GM21515 (cell line): Measurements from ENCODE around the gene PPP2R2B.
"Not testable (repeated sequence)": the region's sequence is repeated elsewhere in the genome, so short reads cannot be mapped to it uniquely, and the experiment has no call there.

Experiments
- ATAC-seq: cut with Tn5 transposase; IDR thresholded peaks from one replicate; pipeline ENCODE4 v1.9.1; 2021; ENCODE audit not compliant: unreplicated experiment

PPP2R2B gene

GRCh38 chr5:146751781-146752401, 126.7 kb downstream of the PPP2R2B start:
- peak; percentile 98 for ATAC-seq

- ATAC-seq: no peak
These were observed 127.5 kb downstream of the PPP2R2B start for GRCh38 chr5:146751054-146751453.

- no peak for ATAC-seq
These were observed 130.0 kb downstream of the PPP2R2B start for GRCh38 chr5:146748533-146748932.

DNA sequence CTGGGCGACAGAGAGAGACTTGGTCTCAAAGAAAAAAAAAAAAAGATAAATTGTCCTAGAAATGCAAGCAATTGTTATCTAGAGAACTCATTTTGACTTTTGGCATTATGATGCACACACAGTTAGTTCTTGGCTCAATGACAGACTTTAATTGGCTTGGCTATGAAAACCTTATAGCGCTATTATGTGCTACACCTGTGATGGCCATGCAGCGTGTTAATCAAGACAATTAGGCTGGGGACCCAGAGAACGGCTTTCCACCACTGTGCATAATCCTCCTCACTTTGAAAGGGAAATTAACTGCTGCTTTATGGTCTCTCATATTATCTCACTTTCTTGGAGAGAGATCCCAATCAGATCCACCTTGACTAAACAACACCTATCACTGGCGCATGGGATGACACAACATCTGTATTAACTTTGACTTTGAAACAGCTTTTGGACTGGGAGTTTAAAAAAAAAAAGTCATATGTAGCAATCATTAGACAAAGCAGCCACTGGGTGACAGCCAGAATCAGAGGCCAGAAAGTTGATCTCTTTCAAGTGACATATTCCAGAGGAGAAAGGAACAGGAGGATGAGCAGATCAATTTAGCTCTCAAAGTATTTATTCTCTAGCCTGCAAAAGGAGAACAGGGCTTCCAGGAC, 132.5 kb downstream of the PPP2R2B start:
- no peak for ATAC-seq

- no peak for ATAC-seq
These were observed 134.3 kb downstream of the PPP2R2B start for GRCh38 chr5:146744068-146744745.

- no peak for ATAC-seq
These were observed 143.5 kb downstream of the PPP2R2B start for GRCh38 chr5:146734936-146735577.

DNA sequence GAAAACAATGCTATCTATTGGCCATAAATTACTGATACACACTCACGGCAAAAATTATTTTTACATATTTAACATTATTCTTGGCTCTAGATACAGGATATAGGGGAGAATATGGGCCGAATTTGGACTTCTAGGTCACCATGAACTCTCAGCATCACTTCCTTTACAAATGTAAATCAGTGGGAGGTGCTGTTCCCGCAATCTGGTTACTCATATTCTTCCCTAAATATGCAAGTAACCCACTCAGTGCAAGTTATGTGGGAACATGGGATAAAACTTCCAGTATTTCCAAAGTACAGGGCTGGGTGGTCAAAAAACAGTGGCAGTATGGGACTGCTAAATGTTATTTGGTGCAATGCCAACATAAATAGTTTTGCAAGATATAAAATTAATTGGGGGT, 145.6 kb downstream of the PPP2R2B start:
- no peak for ATAC-seq

GRCh38 chr5:146731909-146732659, 146.5 kb downstream of the PPP2R2B start:
- ATAC-seq: no peak

DNA sequence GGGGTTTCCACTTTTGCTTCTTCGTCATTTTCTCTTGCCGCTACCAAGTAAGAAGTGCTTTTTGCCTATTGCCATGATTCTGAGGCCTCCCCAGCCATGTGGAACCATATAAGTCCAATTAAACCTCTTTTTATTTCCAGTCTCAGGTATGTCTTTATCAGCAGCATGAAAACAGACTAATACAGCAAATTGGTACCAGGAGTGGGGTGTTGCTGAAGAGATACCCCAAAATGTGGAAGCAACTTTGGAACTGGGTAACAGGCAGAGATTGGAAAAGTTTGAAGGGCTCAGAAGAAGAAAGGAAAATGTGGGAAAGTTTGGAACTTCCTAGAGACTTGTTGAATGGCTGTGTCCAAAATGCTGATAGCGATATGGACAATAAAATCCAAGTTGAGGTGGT, 149.8 kb downstream of the PPP2R2B start:
- not testable (repeated sequence) for ATAC-seq

DNA sequence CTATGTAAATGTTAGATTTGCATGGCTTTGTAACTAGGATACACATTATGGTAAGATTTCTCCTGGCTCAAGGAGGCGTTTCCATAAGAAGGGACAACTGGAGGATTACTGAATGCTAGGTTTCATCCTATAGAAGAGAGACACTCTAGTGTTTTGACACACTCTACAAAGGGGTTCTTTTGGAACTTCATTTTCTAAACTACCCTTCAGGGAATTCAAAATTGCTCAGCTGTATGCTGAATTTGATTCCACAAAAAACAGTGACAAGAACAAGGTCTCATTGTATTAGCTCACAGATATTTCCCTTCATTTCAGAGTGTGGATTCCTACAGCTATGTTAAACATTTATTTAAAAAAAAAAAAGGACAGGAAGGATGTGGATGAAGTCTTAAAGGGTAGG, 151.7 kb downstream of the PPP2R2B start:
- ATAC-seq: no peak

DNA sequence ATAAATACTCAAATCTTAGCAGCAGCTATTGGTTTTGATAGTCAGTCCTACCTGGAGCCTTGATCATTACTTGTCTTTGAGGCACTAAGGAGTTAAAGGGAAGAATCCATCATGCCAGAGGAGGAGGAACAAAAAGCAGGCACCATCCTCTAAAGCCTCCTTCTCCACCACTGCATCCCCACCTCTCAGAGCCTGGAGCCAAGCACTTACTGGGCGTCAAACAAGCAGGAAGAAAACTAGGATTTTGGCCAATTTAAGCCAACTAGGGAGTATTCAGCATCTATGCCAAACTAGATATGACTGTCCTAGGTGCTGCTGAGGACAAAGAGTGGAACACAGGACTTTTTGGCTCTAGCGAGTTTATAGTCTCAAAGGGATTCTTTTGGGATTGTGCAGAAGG, 152.5 kb downstream of the PPP2R2B start:
- no peak for ATAC-seq

DNA sequence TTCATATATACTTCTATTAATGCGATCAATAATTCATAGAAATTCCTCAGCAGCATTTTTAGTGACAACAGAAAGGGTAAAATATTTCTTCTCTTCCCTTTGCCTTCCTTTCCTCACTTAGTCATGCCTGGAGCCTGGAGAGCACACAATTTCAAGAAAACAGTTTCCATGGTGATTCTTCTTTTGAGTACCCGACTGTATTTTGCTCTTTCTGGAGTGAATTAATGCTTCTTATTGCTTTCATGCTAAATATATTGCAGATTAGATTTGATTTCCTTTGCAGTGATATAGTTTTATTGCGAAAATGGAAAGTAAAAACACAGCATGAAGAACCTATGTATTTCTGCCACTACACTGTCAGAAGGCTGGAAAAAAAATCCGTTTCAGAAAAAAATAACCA, 153.5 kb downstream of the PPP2R2B start:
- no peak for ATAC-seq

GRCh38 chr5:146722361-146722779, 156.2 kb downstream of the PPP2R2B start:
- ATAC-seq: no peak

DNA sequence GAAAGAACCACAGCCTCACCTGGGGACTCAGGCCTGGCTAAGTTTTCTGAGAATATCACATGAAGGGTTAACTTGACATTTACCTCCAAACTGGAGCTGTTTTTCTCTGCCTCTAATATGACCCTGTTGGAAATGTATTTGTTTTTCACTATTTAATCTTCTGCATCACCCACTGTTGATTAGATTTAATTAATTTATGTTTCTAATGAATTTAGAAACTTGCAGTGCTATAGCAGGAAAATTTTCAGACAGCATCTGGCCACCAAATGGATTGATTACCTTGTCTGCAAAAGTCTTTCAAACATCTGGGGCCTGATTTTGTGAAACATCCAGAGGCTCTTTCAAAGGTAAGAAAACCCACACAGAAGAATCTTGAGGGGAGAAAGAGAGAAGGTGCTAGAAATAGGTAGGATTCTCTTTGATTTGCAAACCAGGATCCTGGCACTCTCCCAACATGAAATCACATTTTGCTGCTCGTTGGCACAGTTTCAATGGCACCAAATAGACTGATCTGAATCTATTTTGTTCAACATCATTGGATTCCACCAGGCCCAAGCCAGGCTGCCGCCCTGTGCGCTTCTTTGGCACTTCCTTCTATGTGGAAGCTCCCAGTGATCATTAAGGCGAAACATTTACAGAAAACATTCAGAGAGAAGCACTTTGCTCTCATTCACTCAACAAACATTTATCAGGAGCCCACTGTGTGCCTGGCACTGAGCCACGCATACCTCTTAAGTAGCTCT, 157.3 kb downstream of the PPP2R2B start:
- ATAC-seq: no peak

DNA sequence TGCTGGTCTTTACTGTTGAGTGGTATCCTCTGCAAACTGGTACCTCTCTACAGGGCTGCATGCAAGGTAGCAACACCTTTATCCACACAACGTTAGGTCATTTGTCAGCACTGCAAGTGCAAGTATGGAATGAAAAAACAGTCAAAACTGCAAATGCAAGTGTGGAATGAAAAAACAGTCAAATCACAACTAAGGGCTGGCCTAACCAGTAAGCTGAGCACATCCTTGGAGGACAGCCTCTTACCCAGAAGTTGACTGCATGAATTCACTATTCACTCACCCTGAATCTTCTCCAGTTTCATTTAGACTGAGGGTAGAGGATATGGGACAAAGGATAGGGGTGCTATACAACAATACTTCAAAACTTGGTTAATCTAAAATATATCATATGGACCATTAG, 158.4 kb downstream of the PPP2R2B start:
- ATAC-seq: no peak

GRCh38 chr5:146719179-146719578, 159.4 kb downstream of the PPP2R2B start:
- no peak for ATAC-seq

DNA sequence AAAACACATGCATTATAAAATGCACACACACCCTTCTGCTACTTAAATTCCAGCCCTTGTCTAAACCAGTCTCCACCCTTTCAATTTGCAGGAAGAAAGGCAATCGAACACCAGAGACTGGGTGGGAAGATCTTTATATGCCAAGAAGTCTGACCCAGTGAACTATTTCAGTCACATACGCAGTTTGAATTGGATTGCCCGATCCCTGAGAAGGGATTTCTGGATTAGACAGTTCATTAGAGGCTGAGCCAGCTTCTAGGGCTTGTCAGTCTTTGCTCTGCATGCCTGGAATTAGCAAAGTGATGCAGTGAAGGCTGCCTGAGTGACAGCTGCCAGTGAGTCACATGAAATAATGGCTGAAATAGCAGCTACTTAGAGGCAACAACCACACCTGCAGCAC, 159.9 kb downstream of the PPP2R2B start:
- no peak for ATAC-seq

DNA sequence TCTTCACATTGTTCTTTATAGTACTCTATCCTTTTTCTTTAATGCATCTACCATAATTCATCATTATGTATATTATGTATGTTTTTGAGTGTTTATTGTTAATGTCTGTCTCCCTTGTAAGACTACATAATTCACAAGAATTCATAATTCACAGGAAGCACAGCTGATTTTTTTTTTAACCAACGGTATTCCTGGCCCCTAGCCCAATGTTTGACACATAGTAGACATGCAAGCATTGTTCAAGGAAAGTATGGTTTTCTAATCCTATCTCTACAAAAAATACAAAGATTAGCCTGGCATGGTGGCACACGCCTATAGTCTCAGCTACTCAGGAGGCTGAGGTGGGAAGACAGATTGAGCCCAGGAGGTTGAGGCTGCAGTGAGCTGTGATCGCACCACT, 160.6 kb downstream of the PPP2R2B start:
- ATAC-seq: no peak

DNA sequence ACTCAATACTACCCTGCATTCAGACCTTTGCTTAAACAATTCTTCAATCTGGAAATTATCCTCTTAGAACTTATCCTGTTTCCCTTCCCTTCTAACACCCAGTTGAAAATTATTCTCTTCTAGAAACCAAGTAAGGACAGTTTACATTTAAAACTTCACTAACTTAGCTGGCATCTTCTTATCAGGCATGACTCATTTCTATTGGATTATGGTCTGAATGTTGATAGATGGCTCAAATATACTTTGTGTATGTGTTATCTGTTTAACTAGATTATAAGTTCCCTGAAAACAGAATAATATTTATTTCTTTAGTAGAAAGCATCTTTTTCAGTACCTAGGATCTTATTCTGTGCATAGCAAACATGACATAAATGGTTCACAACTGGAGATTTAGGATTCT, 161.9 kb downstream of the PPP2R2B start:
- no peak for ATAC-seq

- no peak for ATAC-seq
These were observed 168.2 kb downstream of the PPP2R2B start for GRCh38 chr5:146710348-146710747.
